HG03575 (cell line): ENCODE results near the gene PSMC1.
"Not testable (repeated sequence)": the region's sequence is repeated elsewhere in the genome, so short reads cannot be mapped to it uniquely, and the experiment has no call there.

Source experiments
- ATAC-seq: cut with Tn5 transposase; IDR thresholded peaks from one replicate; pipeline ENCODE4 v1.9.1; 2021; ENCODE audit not compliant: unreplicated experiment, insufficient number of reproducible peaks, low FRiP score; ENCODE audit errors: extremely low read depth

PSMC1 gene

GRCh38 chr14:90256354-90257131 is at the start of gene PSMC1:
PSMC1 (plus strand) TSS chr14:90256553; CDS start chr14:90256598, 45 bp downstream.
- peak; percentile 80 for ATAC-seq

GRCh38 chr14:90213099-90213748 is 43.1 kb upstream of the PSMC1 start:
- no peak for ATAC-seq

GRCh38 chr14:90228478-90228877 is 27.9 kb upstream of the PSMC1 start:
- ATAC-seq, result no peak

- ATAC-seq, result not testable (repeated sequence)
Observed at GRCh38 chr14:90229942-90230341, 26.4 kb upstream of the PSMC1 start.

GRCh38 chr14:90235179-90235976 is 21.0 kb upstream of the PSMC1 start:
- ATAC-seq, result no peak

GRCh38 chr14:90239139-90239538 is 17.2 kb upstream of the PSMC1 start:
- ATAC-seq, result no peak

- ATAC-seq, result no peak
Observed at GRCh38 chr14:90242444-90242843, 13.9 kb upstream of the PSMC1 start.

GRCh38 chr14:90246936-90247335 is 9.4 kb upstream of the PSMC1 start:
- ATAC-seq, result no peak

- not testable (repeated sequence) for ATAC-seq
Observed at GRCh38 chr14:90247441-90247840, 8.9 kb upstream of the PSMC1 start.

- ATAC-seq, result no peak
Observed at GRCh38 chr14:90248594-90248993, 7.8 kb upstream of the PSMC1 start.

- no peak for ATAC-seq
Observed at GRCh38 chr14:90253826-90254225, 2.5 kb upstream of the PSMC1 start.

GRCh38 chr14:90255871-90256270 is 482 bp upstream of the PSMC1 start:
- ATAC-seq, result no peak

GRCh38 chr14:90263748-90264449 is 7.5 kb downstream of the PSMC1 start:
- no peak for ATAC-seq

- no peak for ATAC-seq
Observed at GRCh38 chr14:90266441-90267154, 10.2 kb downstream of the PSMC1 start.

GRCh38 chr14:90268420-90268819 is 12.1 kb downstream of the PSMC1 start:
- no peak for ATAC-seq

GRCh38 chr14:90272523-90272922 is 16.2 kb downstream of the PSMC1 start:
- ATAC-seq, result no peak

GRCh38 chr14:90273532-90273931 is 17.2 kb downstream of the PSMC1 start:
- ATAC-seq, result no peak

GRCh38 chr14:90274019-90274418 is 17.7 kb downstream of the PSMC1 start:
- ATAC-seq, result no peak
